Motor neuron (in vitro differentiated cells): ENCODE measurements around the gene TMCC2. TPM values are rescaled to one million over a fixed set of nuclear protein-coding genes. Genes with fewer than 3 reads are reported as not detected.

Experiments used
- ATAC-seq, 8 experiments: fragments of 200-7000 bp; cut with Tn5 transposase; replicated peaks in 6 of 8; 2 replicates each; pipeline ENCODE4 v1.8.0; 2021; ENCODE audit warnings: mild to moderate bottlenecking in 8 of 8, moderate library complexity in 8 of 8
- H3K27ac ChIP-seq, 2 donors: fragments of 250-450 bp; sonication (Bioruptor Pico); 2 replicates each; pipeline ENCODE4 v1.9.0; 2021; ENCODE audit warnings: antibody characterized with exemption in 2 of 2, mild to moderate bottlenecking in 2 of 2, moderate library complexity in 1 of 2
- H3K4me1 ChIP-seq, 2 donors: fragments of 250-450 bp; sonication (Bioruptor Pico); replicated peaks in 1 of 2; 2 replicates each; pipeline ENCODE4 v1.6.1; 2021; ENCODE audit warnings: antibody characterized with exemption in 2 of 2, mild to moderate bottlenecking in 2 of 2, moderate library complexity in 1 of 2
- H3K4me3 ChIP-seq, 5 donors: fragments of 250-450 bp; sonication (Bioruptor Pico); 2 replicates each; pipeline ENCODE4 v1.9.0; 2021; ENCODE audit warnings: antibody characterized with exemption in 5 of 5, mild to moderate bottlenecking in 5 of 5, moderate library complexity in 4 of 5
- WGBS, 10 experiments: fragments of 450-650 bp; shearing (Covaris generic); methylation state at CpG; one replicate each; pipeline ENCODE4 v1.0.0; 2022; 5-methylcytosine and 5-hydroxymethylcytosine counted together
- in situ Hi-C, 9 experiments: fragments of 400-800 bp; cut with MboI; loops; one replicate each; pipeline ENCODE4 v1.15.0; 2021; ENCODE audit warnings: low sequenced_read_pairs in 9 of 9, low pct_unique_long_range_greater_than_20kb in 2 of 9; ENCODE audit not compliant: unreplicated experiment in 9 of 9
- total RNA-seq, 8 experiments: library from RNA; unstranded; fragments of 300-600 nt; gene quantifications; 2 replicates each; pipeline versions ENCODE4 v1.2.3 to v1.2.4, GENCODE V29; 2022

TMCC2 gene
- total RNA-seq, 8 experiments from 2014 or later = 2.8 to 27.0 (median 15.3) TPM

- in situ Hi-C loops = loop anchor here in 5 of 9 experiments (10.0 to 25.0 kb wide), 2 partner anchors 271 to 274 kb away; no protein-coding TSS in a partner anchor
Observed at GRCh38 chr1:205258719-205259118, 31.0 kb downstream of the TMCC2 start.

GRCh38 chr1:205259324-205259832 lies 31.6 kb downstream of the TMCC2 start:
- H3K4me3 ChIP-seq = no peak overlapping the region
- ATAC-seq = peak in 4 of 8 experiments; percentile 4 to 87 (median 72)
- in situ Hi-C loops = loop anchor here in 5 of 9 experiments (10.0 to 25.0 kb wide), 2 partner anchors 272 to 275 kb away; no protein-coding TSS in a partner anchor
- peaks cover 33 to 36% of the 10 kb centered on the region in 2 donors for H3K4me1 ChIP-seq
- H3K27ac ChIP-seq = peak overlapping the region; percentile 17 to 44
- 0 to 88% (median 48%) methylated on average over 1 to 9 of the region's 10 CpGs; no CpG with 5 or more reads in 2 of the 10 experiments for WGBS, 10 experiments

More at GRCh38 chr1:205258719-205259118, 31.0 kb downstream of the TMCC2 start:
- peaks cover 33 to 36% of the 10 kb centered on the region in 2 donors for H3K4me1 ChIP-seq
- H3K4me3 ChIP-seq = no peak overlapping the region
- ATAC-seq = peak; percentile 6 to 84 (median 66)
- 65 to 84% (median 77%) methylated on average over 7 to 8 of the region's 8 CpGs; no CpG with 5 or more reads in 6 of the 10 experiments for WGBS, 10 experiments
- peak overlapping the region; percentile 17 to 44 for H3K27ac ChIP-seq

GRCh38 chr1:205259998-205260397 lies 32.3 kb downstream of the TMCC2 start:
- in situ Hi-C loops = loop anchor here in 5 of 9 experiments (10.0 to 25.0 kb wide), 2 partner anchors 273 to 275 kb away; no protein-coding TSS in a partner anchor
- 33 to 100% (median 80%) methylated on average over 1 of the region's 1 CpG; no CpG with 5 or more reads in 7 of the 10 experiments for WGBS, 10 experiments
- ATAC-seq = no peak

GRCh38 chr1:205260948-205261732 lies 33.4 kb downstream of the TMCC2 start:
- H3K4me3 ChIP-seq = no peak overlapping the region
- no peak overlapping the region for H3K27ac ChIP-seq
- ATAC-seq = no peak
- in situ Hi-C loops = loop anchor here in 4 of 9 experiments (25.0 kb wide), 1 partner anchor 274 kb away; no protein-coding TSS in a partner anchor
- WGBS, 10 experiments = 25 to 90% (median 72%) methylated on average over 1 to 8 of the region's 8 CpGs
- peaks cover 28 to 32% of the 10 kb centered on the region in 2 donors for H3K4me1 ChIP-seq

More at GRCh38 chr1:205259998-205260397, 32.3 kb downstream of the TMCC2 start:
- peaks cover 33 to 36% of the 10 kb centered on the region in 2 donors for H3K4me1 ChIP-seq
- H3K4me3 ChIP-seq = no peak overlapping the region
- peak overlapping the region in 1 of 2 donors; percentile 44 for H3K27ac ChIP-seq

GRCh38 chr1:205261946-205262691 lies 34.4 kb downstream of the TMCC2 start:
- Histone ChIP-seq H3K4me3 (no peak overlapping the region), H3K4me1 (peaks cover 22 to 30% of the 10 kb centered on the region in 2 donors), H3K27ac (no peak overlapping the region)
- 33 to 100% (median 59%) methylated on average over 1 to 3 of the region's 5 CpGs; no CpG with 5 or more reads in 2 of the 10 experiments for WGBS, 10 experiments
- ATAC-seq = peak in 3 of 8 experiments; percentile 7 to 17 (median 16)
- in situ Hi-C loops = loop anchor here in 4 of 9 experiments (25.0 kb wide), 1 partner anchor 275 kb away; no protein-coding TSS in a partner anchor

- H3K4me1 ChIP-seq = peaks cover 21 to 25% of the 10 kb centered on the region in 2 donors
- H3K4me3 ChIP-seq = no peak overlapping the region
- in situ Hi-C loops = loop anchor here in 4 of 9 experiments (25.0 kb wide), 1 partner anchor 275 kb away; no protein-coding TSS in a partner anchor
- WGBS, 10 experiments = 20 to 57% (median 39%) methylated on average over 1 to 7 of the region's 8 CpGs; no CpG with 5 or more reads in 4 of the 10 experiments
- ATAC-seq = peak in 4 of 8 experiments; percentile 3 to 60 (median 18)
- no peak overlapping the region for H3K27ac ChIP-seq
Observed at GRCh38 chr1:205262731-205263171, 35.0 kb downstream of the TMCC2 start.

- Histone ChIP-seq H3K4me3 (no peak overlapping the region), H3K4me1 (peaks cover 17 to 18% of the 10 kb centered on the region in 2 donors), H3K27ac (no peak overlapping the region)
- in situ Hi-C loops = loop anchor here in 4 of 9 experiments (25.0 kb wide), 1 partner anchor 276 kb away; no protein-coding TSS in a partner anchor
- no peak for ATAC-seq
- WGBS, 10 experiments = 50 to 100% (median 93%) methylated on average over 1 to 2 of the region's 2 CpGs; no CpG with 5 or more reads in 3 of the 10 experiments
Observed at GRCh38 chr1:205263580-205264190, 35.9 kb downstream of the TMCC2 start.

GRCh38 chr1:205266611-205267305 lies 39.0 kb downstream of the TMCC2 start:
- Histone ChIP-seq H3K4me3 (no peak overlapping the region), H3K4me1 (peaks cover 0 to 8% of the 10 kb centered on the region in 2 donors), H3K27ac (no peak overlapping the region)
- WGBS, 10 experiments = 60 to 92% (median 83%) methylated on average over 1 to 10 of the region's 10 CpGs
- in situ Hi-C loops = loop anchor here in 4 of 9 experiments (25.0 kb wide), 1 partner anchor 279 kb away; no protein-coding TSS in a partner anchor
- ATAC-seq = no peak

- Histone ChIP-seq H3K27ac (no peak overlapping the region), H3K4me1 (peaks cover 3 to 10% of the 10 kb centered on the region in 2 donors), H3K4me3 (no peak overlapping the region)
- 64 to 100% (median 91%) methylated on average over 1 to 5 of the region's 8 CpGs; no CpG with 5 or more reads in 2 of the 10 experiments for WGBS, 10 experiments
- in situ Hi-C loops = loop anchor here in 4 of 9 experiments (25.0 kb wide), 1 partner anchor 280 kb away; no protein-coding TSS in a partner anchor
- ATAC-seq = no peak
Observed at GRCh38 chr1:205267306-205267902, 39.7 kb downstream of the TMCC2 start.

GRCh38 chr1:205268846-205269680 lies 41.3 kb downstream of the TMCC2 start:
- Histone ChIP-seq H3K27ac (no peak overlapping the region), H3K4me1 (peaks cover 17 to 20% of the 10 kb centered on the region in 2 donors), H3K4me3 (no peak overlapping the region)
- in situ Hi-C loops = loop anchor here in 4 of 9 experiments (25.0 kb wide), 1 partner anchor 282 kb away; no protein-coding TSS in a partner anchor
- ATAC-seq = no peak
- 83 to 100% (median 95%) methylated on average over 1 to 18 of the region's 48 CpGs; no CpG with 5 or more reads in 4 of the 10 experiments for WGBS, 10 experiments
